RWPE2 (cell line): ENCODE results near the gene OR52E5.

Experiments
- ATAC-seq: fragments of 200-7000 bp; cut with Tn5 transposase; 3 replicates; pipeline ENCODE4 v1.9.1; 2021; ENCODE audit warnings: low read depth
- DNase-seq: peaks from one replicate; pipeline ENCODE4 v3.0.0-alpha.2; 2020; ENCODE audit warnings: low spot score
- H3K27ac ChIP-seq: fragments of 450-650 bp; 2 replicates; pipeline ENCODE4 v1.5.1; 2017; ENCODE audit warnings: mild to moderate bottlenecking; ENCODE audit not compliant: poor library complexity, severe bottlenecking
- H3K27me3 ChIP-seq: fragments of 250-450 bp; sonication (Bioruptor Pico); 2 replicates; pipeline ENCODE4 v1.5.1; 2021; ENCODE audit warnings: mild to moderate bottlenecking, moderate library complexity; ENCODE audit not compliant: insufficient read depth, poor library complexity, severe bottlenecking
- H3K36me3 ChIP-seq: fragments of 250-450 bp; sonication (Bioruptor Pico); 2 replicates; pipeline ENCODE4 v1.5.1; 2020; ENCODE audit warnings: low read depth, mild to moderate bottlenecking, moderate library complexity
- H3K4me1 ChIP-seq: fragments of 250-450 bp; sonication (Bioruptor Pico); 2 replicates; pipeline ENCODE4 v1.5.1; 2021; ENCODE audit warnings: mild to moderate bottlenecking, moderate library complexity; ENCODE audit not compliant: insufficient read depth, poor library complexity, severe bottlenecking
- H3K4me3 ChIP-seq: fragments of 250-450 bp; sonication (Bioruptor Pico); 2 replicates; pipeline ENCODE4 v1.5.1; 2021; ENCODE audit warnings: mild to moderate bottlenecking, moderate library complexity; ENCODE audit not compliant: severe bottlenecking
- H3K9me3 ChIP-seq: fragments of 250-450 bp; sonication (Bioruptor Pico); 2 replicates; pipeline ENCODE4 v1.5.1; 2021; ENCODE audit warnings: mild to moderate bottlenecking, moderate library complexity; ENCODE audit not compliant: severe bottlenecking
- TF ChIP-seq, protein P1 (sequence below): fragments of 450-650 bp; IDR thresholded peaks from one replicate; pipeline ENCODE4 v1.5.1; 2017; ENCODE audit warnings: mild to moderate bottlenecking, moderate library complexity; ENCODE audit not compliant: poor library complexity, severe bottlenecking

Gene OR52E5

DNA sequence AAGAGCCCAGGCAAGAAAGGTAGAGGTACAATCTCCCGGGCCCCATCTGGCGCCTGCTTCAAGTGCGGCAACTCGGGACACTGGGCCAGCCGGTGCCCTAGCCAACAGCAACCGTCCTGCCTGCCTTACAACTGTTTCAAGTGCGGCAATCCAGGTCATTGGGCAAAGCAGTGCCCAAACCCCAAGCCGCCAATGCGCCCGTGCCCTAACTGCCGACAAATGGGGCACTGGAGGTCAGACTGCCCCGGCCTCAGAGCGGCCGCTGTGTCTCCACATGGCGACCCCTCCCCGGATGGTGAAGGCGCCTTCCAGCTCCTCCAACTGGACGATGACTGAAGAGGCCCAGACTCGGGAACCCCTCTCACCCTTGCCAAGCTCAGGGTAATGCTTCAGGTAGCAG is 37.6 kb downstream of the OR52E5 start:
- TF ChIP-seq, protein P1, sequence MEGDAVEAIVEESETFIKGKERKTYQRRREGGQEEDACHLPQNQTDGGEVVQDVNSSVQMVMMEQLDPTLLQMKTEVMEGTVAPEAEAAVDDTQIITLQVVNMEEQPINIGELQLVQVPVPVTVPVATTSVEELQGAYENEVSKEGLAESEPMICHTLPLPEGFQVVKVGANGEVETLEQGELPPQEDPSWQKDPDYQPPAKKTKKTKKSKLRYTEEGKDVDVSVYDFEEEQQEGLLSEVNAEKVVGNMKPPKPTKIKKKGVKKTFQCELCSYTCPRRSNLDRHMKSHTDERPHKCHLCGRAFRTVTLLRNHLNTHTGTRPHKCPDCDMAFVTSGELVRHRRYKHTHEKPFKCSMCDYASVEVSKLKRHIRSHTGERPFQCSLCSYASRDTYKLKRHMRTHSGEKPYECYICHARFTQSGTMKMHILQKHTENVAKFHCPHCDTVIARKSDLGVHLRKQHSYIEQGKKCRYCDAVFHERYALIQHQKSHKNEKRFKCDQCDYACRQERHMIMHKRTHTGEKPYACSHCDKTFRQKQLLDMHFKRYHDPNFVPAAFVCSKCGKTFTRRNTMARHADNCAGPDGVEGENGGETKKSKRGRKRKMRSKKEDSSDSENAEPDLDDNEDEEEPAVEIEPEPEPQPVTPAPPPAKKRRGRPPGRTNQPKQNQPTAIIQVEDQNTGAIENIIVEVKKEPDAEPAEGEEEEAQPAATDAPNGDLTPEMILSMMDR = no peak
- Histone ChIP-seq H3K4me3 (no peak overlapping the region), H3K4me1 (no peaks in the 10 kb centered on the region), H3K27ac (no peak overlapping the region), H3K36me3 (no peaks in the 10 kb centered on the region), H3K9me3 (no peaks in the 10 kb centered on the region), H3K27me3 (no peaks in the 10 kb centered on the region)
- DNase-seq (no peak), ATAC-seq (no peak)

GRCh38 chr11:5931061-5931460 is 38.1 kb downstream of the OR52E5 start:
- Histone ChIP-seq H3K27ac (no peak overlapping the region), H3K9me3 (no peaks in the 10 kb centered on the region), H3K4me1 (no peaks in the 10 kb centered on the region), H3K27me3 (no peaks in the 10 kb centered on the region), H3K4me3 (no peak overlapping the region), H3K36me3 (no peaks in the 10 kb centered on the region)
- no peak for ATAC-seq
- no peak for DNase-seq
- TF ChIP-seq, protein P1 = no peak

DNA sequence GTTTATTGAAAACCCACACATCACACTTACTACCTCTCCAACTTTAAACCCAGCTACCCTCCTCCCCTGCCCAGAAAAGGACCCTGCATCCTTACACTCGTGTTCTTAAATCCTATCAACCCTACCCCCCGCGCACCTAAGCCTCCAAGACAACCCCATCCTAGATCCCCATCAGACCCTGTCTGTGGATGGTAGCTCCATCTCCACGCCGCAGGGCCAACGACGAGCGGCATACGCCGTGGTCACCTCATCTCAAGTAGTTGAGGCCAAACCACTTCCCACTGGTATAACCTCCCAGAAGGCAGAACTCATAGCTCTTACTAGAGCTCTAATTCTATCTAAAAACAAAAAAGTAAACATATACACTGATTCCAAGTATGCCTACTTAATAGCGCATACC is 39.7 kb downstream of the OR52E5 start:
- no peaks in the 10 kb centered on the region for H3K27me3 ChIP-seq
- TF ChIP-seq, protein P1 = no peak
- no peaks in the 10 kb centered on the region for H3K36me3 ChIP-seq
- DNase-seq = no peak
- ATAC-seq = no peak
- H3K4me1 ChIP-seq = no peaks in the 10 kb centered on the region
- no peaks in the 10 kb centered on the region for H3K9me3 ChIP-seq
- H3K27ac ChIP-seq = no peak overlapping the region
- H3K4me3 ChIP-seq = no peak overlapping the region

DNA sequence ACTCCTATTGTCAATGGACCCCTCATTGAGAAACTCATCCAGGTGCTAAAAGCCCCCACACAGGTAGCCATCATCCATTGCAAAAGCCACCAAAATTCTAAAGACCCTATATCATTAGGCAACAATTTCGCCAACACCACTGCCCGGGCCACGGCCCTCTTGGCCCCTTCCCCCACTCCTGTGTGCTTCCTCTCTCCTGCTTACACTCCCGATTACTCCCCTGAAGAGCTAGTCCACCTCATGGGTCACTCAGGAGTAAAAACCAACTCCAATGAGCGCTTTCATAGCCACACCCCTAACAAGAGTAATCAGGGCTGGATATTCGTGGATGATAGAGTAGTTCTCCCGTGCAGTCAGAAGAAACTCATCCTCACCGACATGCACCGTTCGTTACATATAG is 40.1 kb downstream of the OR52E5 start:
- ATAC-seq (no peak), DNase-seq (no peak)
- TF ChIP-seq, protein P1 = no peak
- Histone ChIP-seq H3K9me3 (no peaks in the 10 kb centered on the region), H3K36me3 (no peaks in the 10 kb centered on the region), H3K4me1 (no peaks in the 10 kb centered on the region), H3K4me3 (no peak overlapping the region), H3K27ac (no peak overlapping the region), H3K27me3 (no peaks in the 10 kb centered on the region)

GRCh38 chr11:5937868-5938602 is 45.0 kb downstream of the OR52E5 start:
- H3K36me3 ChIP-seq = no peaks in the 10 kb centered on the region
- no peaks in the 10 kb centered on the region for H3K9me3 ChIP-seq
- no peaks in the 10 kb centered on the region for H3K27me3 ChIP-seq
- no peaks in the 10 kb centered on the region for H3K4me1 ChIP-seq
- DNase-seq (no peak), ATAC-seq (no peak)
- no peak overlapping the region for H3K4me3 ChIP-seq
- TF ChIP-seq, protein P1 = no peak
- no peak overlapping the region for H3K27ac ChIP-seq
